Stimulated activated CD8-positive, alpha-beta memory T cell treated with anti-CD3 and anti-CD28 coated beads, Interleukin-4, amount 100 ng/mL, for 4 hours (primary cell): Measurements from ENCODE around the gene IRAK1.

Experiments
- DNase-seq, 2 donors: peaks; one replicate each; pipeline ENCODE4 v3.0.0-alpha.2; 2020; ENCODE audit warnings: low read depth in 2 of 2, low spot score in 1 of 2

Gene IRAK1

GRCh38 chrX:153971450-153972367 lies 48.0 kb downstream of the IRAK1 start, which contains the start of gene HCFC1:
Gene HCFC1 (minus strand): TSS chrX:153971818. CDS start chrX:153970840, 978 bp downstream.
- DNase-seq: peak; percentile 72 to 89

GRCh38 chrX:153971124-153971449 lies 48.6 kb downstream of the IRAK1 start:
- peak; percentile 57 to 87 for DNase-seq

GRCh38 chrX:153970357-153971123 lies 49.2 kb downstream of the IRAK1 start:
- DNase-seq: no peak

- no peak for DNase-seq
These were observed 49.8 kb downstream of the IRAK1 start for GRCh38 chrX:153969904-153970356.

- DNase-seq: no peak
These were observed 50.4 kb downstream of the IRAK1 start for GRCh38 chrX:153969125-153969903.

DNA sequence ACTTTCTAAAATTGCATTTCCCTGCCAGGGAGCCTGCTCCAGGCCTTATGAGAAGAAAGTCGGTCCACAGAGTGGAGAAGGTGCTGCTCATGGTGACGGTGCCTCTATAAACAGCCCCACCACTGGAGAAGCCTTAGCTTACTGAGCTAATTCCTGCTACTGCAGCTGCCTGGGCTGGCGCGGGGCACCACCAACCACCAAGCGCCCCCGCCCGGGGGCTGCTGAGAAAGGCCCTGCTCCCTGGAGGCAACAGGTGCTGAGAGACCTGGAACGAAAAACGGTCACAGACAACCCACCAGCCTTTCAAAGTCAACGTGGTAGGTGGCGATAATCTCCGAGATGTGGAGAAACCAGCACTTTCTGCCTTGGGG lies 51.0 kb downstream of the IRAK1 start:
- DNase-seq: no peak

GRCh38 chrX:153968255-153968654 lies 51.4 kb downstream of the IRAK1 start:
- no peak for DNase-seq

DNA sequence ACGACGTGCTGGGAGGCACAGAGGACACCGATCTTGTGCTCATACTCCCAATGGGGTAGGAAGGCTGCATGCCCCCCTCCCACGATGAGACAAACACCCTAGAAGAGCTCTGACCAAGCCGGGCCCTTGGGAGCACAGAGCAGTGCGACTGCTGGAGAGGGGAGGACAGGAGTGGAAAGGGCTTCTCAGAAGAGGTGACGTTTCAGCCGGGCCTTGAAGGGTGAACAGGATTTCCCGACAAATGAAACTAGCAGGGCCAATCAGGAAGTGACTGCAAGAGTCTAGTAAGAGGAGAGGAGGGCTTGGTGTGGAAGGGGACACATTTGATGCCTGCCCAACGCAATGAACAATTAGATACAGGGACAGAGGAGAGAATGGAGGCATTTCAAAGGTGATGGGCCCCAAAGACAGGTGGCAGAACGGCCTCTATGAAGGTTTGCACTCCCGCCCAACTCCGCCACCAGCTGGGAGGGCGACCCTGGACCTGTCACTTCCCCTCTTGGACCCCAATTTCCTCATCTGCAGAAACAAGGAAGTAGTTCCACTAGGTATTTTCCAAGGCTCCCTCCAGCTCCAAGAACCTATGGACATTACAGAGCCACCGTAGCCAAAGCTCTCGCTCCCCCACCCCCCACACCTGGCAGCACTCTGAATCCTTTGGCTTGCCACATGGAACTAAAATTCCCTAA lies 52.0 kb downstream of the IRAK1 start:
- DNase-seq: no peak

GRCh38 chrX:153966841-153967535 lies 52.7 kb downstream of the IRAK1 start:
- peak in 1 of 2 donors; percentile 50 for DNase-seq

- DNase-seq: no peak
These were observed 53.4 kb downstream of the IRAK1 start for GRCh38 chrX:153966283-153966688.

- no peak for DNase-seq
These were observed 54.3 kb downstream of the IRAK1 start for GRCh38 chrX:153965406-153965805.

DNA sequence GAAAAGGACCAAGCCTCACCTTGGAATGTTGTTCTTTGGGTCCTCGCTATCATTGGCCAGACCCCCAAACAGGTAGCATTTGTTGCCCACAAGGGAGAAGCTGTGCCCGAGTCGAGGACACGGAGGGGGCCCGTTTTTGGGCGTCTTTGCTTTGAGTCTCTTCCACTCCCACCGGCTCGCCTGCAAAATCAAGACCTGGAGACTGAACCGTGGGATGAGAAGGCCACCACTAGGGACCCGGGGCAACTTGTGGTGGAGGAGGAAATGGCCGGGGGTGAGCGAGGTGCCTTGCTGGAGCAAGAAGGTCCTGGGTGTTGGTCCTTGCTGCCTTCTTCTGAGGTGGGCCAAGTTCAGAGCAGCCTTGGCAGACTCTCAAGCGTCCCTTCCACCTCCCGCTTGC lies 55.6 kb downstream of the IRAK1 start:
- DNase-seq: no peak

DNA sequence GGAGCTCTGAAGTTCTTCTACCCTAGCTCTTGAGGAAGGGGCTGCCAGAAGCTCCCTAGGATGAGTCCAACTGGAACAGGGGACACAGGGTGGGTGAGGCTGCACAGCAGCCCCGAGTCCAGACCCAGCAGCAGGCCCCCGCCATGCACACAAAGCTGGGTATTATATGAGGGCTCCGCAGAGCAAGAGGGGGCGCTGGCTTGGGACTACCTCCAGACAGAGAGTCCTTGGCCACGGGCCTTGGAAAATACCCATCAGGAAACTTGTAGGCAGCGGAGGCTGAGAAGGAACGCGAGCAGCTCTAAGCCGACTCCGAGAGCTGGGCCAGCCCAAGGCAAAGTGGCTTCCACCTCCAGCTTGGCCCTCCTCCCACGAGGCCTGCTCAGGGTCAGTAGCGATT lies 56.2 kb downstream of the IRAK1 start:
- no peak for DNase-seq

GRCh38 chrX:153961292-153961691 lies 58.4 kb downstream of the IRAK1 start:
- no peak for DNase-seq

GRCh38 chrX:153960786-153961185 lies 58.9 kb downstream of the IRAK1 start:
- DNase-seq: no peak
